Activated CD8-positive, alpha-beta memory T cell treated with anti-CD3 and anti-CD28 coated beads, Interleukin-2, amount 50 U/mL, for 48 hours (primary cell): ENCODE data around the gene TOMM40L.

Source experiments
- DNase-seq: peaks from one replicate; pipeline ENCODE4 v3.0.0-alpha.2; 2020

TOMM40L gene

GRCh38 chr1:161197560-161198193, 28.2 kb upstream of the TOMM40L start:
- DNase-seq, result no peak

- DNase-seq, result no peak
Observed at GRCh38 chr1:161198194-161198896, 27.5 kb upstream of the TOMM40L start.

GRCh38 chr1:161198897-161199431, 26.9 kb upstream of the TOMM40L start, which contains the start of gene ADAMTS4:
Gene ADAMTS4 (minus strand): TSS chr1:161199054. CDS start chr1:161198627, 427 bp downstream.
- no peak for DNase-seq

GRCh38 chr1:161199506-161200139, 26.2 kb upstream of the TOMM40L start:
- no peak for DNase-seq

- DNase-seq, result no peak
Observed at GRCh38 chr1:161200421-161200991, 25.4 kb upstream of the TOMM40L start.

- DNase-seq, result no peak
Observed at GRCh38 chr1:161200992-161201835, 24.6 kb upstream of the TOMM40L start.

GRCh38 chr1:161201836-161202712, 23.8 kb upstream of the TOMM40L start, which contains the start of gene NDUFS2:
Gene NDUFS2 (plus strand): TSS chr1:161202367. CDS start chr1:161202386, 19 bp downstream.
- DNase-seq, result peak; percentile 93

GRCh38 chr1:161206411-161207140, 19.3 kb upstream of the TOMM40L start:
- no peak for DNase-seq

GRCh38 chr1:161207173-161207572, 18.7 kb upstream of the TOMM40L start:
- no peak for DNase-seq

GRCh38 chr1:161209790-161210409, 16.0 kb upstream of the TOMM40L start:
- peak; percentile 82 for DNase-seq

GRCh38 chr1:161214369-161214768, 11.5 kb upstream of the TOMM40L start:
- DNase-seq, result no peak

- DNase-seq, result no peak
Observed at GRCh38 chr1:161215076-161215475, 10.8 kb upstream of the TOMM40L start, which contains the start of gene FCER1G. Gene FCER1G (plus strand): TSS chr1:161215295. CDS start chr1:161215322, 27 bp downstream.

- no peak for DNase-seq
Observed at GRCh38 chr1:161216945-161217712, 8.7 kb upstream of the TOMM40L start.

- no peak for DNase-seq
Observed at GRCh38 chr1:161217831-161218230, 8.0 kb upstream of the TOMM40L start.

GRCh38 chr1:161218301-161219077, 7.4 kb upstream of the TOMM40L start:
- no peak for DNase-seq

GRCh38 chr1:161219078-161219892, 6.6 kb upstream of the TOMM40L start:
- no peak for DNase-seq

- no peak for DNase-seq
Observed at GRCh38 chr1:161220002-161220401, 5.9 kb upstream of the TOMM40L start.
